Natural killer cell (primary cell): Measurements from ENCODE around the gene NGFR. TPM values are rescaled to one million over a fixed set of nuclear protein-coding genes. Genes with fewer than 3 reads are reported as not detected.

Experiments used
- ATAC-seq, 3 donors: fragments of 150-1000 bp in 2 of 3; fragments of 200-7000 bp in 1 of 3; cut with Tn5 transposase; 1 replicate in 1 of 3; 2 replicates in 2 of 3; pipeline ENCODE4 v1.10.0; 2021; ENCODE audit warnings: mild to moderate bottlenecking in 2 of 3, moderate library complexity in 2 of 3
- DNase-seq, 2 donors: peaks; one replicate each; pipeline versions ENCODE4 v3.0.0 to v3.0.0-alpha.2; 2013 to 2021; ENCODE audit warnings: mixed read lengths in 1 of 2
- H3K27ac ChIP-seq: one replicate; pipeline ENCODE4 v1.5.1; 2013; ENCODE audit warnings: mild to moderate bottlenecking, low read length
- H3K27me3 ChIP-seq: one replicate; pipeline ENCODE4 v1.6.1; 2013; ENCODE audit warnings: low read length; ENCODE audit not compliant: control insufficient read depth, insufficient read depth
- H3K36me3 ChIP-seq: one replicate; pipeline ENCODE4 v1.6.1; 2013; ENCODE audit warnings: low read length; ENCODE audit not compliant: control insufficient read depth, insufficient read depth
- H3K4me1 ChIP-seq: one replicate; pipeline ENCODE4 v1.6.1; 2013; ENCODE audit warnings: low read length; ENCODE audit not compliant: control insufficient read depth, insufficient read depth
- H3K4me3 ChIP-seq: one replicate; pipeline ENCODE4 v1.5.1; 2013; ENCODE audit warnings: low read length
- H3K9me3 ChIP-seq: one replicate; pipeline ENCODE4 v1.6.1; 2013; ENCODE audit warnings: low read length; ENCODE audit not compliant: control insufficient read depth, insufficient read depth
- H3K27ac Mint-ChIP-seq, 2 donors: one replicate each; pipeline ENCODE4 v1.8.0; 2022; ENCODE audit warnings: mild to moderate bottlenecking in 2 of 2, mixed read lengths in 2 of 2, moderate library complexity in 1 of 2
- H3K27me3 Mint-ChIP-seq, 2 donors: one replicate each; pipeline ENCODE4 v1.8.0; 2022; ENCODE audit warnings: low read depth in 2 of 2, mixed read lengths in 2 of 2
- H3K36me3 Mint-ChIP-seq: one replicate; pipeline ENCODE4 v1.8.0; 2022; ENCODE audit warnings: mixed read lengths
- H3K4me1 Mint-ChIP-seq, 2 donors: one replicate each; pipeline ENCODE4 v1.8.0; 2022; ENCODE audit warnings: mixed read lengths in 2 of 2
- H3K4me3 Mint-ChIP-seq: one replicate; pipeline ENCODE4 v1.8.0; 2022; ENCODE audit warnings: mild to moderate bottlenecking, moderate library complexity, mixed read lengths
- H3K9me3 Mint-ChIP-seq, 2 donors: one replicate each; pipeline ENCODE4 v1.8.0; 2022; ENCODE audit warnings: mixed read lengths in 2 of 2
- WGBS: methylation state at CpG from one replicate; pipeline ENCODE4 v1.1.7; 2013; ENCODE audit warnings: missing lambda C conversion rate; ENCODE audit not compliant: insufficient coverage; 5-methylcytosine and 5-hydroxymethylcytosine counted together
- intact Hi-C: fragments of 100-400 bp; cut with micrococcal nuclease; formaldehyde crosslinking; loops from one replicate; pipeline ENCODE4 v1.14.2; 2022
- total RNA-seq, 4 donors: library from RNA; stranded (reverse); fragments of 120-200 nt in 1 of 4; gene quantifications; one replicate each; pipeline versions ENCODE4 v1.2.3 to v1.2.4, GENCODE V29; 2013 to 2022
- TF ChIP-seq, protein P1 (sequence below): fragments of 200-600 bp; IDR thresholded peaks from one replicate; pipeline ENCODE4 v1.8.0; 2022; ENCODE audit warnings: antibody characterized with exemption

NGFR gene
- total RNA-seq, 3 donors from 2014 or later (not counting 1 experiment from before 2014, with no cell fraction given): 0.91 to 1.8 (median 1.2) TPM

DNA sequence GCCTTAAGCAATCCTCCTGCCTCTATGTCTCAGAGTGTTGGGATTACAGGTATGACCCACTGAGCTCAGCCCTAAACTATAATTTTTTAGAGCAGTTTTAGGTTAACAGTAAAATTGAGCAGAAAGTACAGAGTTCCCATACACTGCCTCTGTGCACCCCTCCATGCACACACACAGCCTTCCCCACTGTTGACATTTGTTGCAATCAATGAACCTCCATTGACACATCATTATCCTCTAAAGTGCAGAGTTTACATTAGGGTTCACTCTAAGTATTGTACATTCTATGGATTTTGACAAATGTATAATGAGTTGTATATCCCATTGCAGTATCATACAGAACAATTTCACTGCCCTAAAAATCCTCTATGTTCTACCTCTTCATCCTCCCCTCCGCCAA is 35.0 kb downstream of the NGFR start:
- H3K4me1 Mint-ChIP-seq: no peaks in the 10 kb centered on the region
- peaks cover 15 to 29% of the 10 kb centered on the region in 2 donors for H3K27me3 Mint-ChIP-seq
- intact Hi-C loops: no loop called here

DNA sequence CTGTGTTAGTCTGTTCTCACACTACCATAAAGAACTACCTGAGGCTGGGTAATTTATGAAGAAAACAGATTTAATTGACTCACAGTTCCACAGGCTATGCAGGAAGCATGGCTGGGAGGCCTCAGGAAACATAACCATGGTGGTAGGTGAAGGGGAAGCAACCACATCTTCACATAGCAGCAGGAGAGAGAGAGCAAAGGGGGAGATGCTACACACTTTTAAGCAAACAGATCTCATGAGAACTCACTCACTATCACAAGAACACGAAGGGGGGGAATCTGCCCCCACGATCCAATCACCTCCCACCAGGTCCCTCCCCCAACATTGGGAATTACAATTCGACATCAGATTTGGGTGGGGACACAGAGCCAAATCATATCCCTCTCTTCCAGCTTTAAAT is 48.8 kb downstream of the NGFR start:
- H3K36me3 ChIP-seq: no peaks in the 10 kb centered on the region
- Mint-ChIP-seq H3K27me3 (peaks cover 0 to 8% of the 10 kb centered on the region in 2 donors), H3K9me3 (peaks cover 0 to 3% of the 10 kb centered on the region in 2 donors), H3K27ac (no peak overlapping the region), H3K4me1 (no peaks in the 10 kb centered on the region), H3K4me3 (no peak overlapping the region), H3K36me3 (no peaks in the 10 kb centered on the region)
- H3K9me3 ChIP-seq: no peaks in the 10 kb centered on the region
- no peak overlapping the region for H3K4me3 ChIP-seq
- intact Hi-C loops: no loop called here
- ATAC-seq (no peak), DNase-seq (no peak)
- TF ChIP-seq, protein P1, sequence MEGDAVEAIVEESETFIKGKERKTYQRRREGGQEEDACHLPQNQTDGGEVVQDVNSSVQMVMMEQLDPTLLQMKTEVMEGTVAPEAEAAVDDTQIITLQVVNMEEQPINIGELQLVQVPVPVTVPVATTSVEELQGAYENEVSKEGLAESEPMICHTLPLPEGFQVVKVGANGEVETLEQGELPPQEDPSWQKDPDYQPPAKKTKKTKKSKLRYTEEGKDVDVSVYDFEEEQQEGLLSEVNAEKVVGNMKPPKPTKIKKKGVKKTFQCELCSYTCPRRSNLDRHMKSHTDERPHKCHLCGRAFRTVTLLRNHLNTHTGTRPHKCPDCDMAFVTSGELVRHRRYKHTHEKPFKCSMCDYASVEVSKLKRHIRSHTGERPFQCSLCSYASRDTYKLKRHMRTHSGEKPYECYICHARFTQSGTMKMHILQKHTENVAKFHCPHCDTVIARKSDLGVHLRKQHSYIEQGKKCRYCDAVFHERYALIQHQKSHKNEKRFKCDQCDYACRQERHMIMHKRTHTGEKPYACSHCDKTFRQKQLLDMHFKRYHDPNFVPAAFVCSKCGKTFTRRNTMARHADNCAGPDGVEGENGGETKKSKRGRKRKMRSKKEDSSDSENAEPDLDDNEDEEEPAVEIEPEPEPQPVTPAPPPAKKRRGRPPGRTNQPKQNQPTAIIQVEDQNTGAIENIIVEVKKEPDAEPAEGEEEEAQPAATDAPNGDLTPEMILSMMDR: no peak
- WGBS: 75% methylated on average over 3 of the region's 3 CpGs
- no peaks in the 10 kb centered on the region for H3K4me1 ChIP-seq
- H3K27me3 ChIP-seq: no peaks in the 10 kb centered on the region
- H3K27ac ChIP-seq: no peak overlapping the region

More for the DNA sequence above, 35.0 kb downstream of the NGFR start:
- no peak overlapping the region for H3K4me3 ChIP-seq
- H3K9me3 ChIP-seq: no peaks in the 10 kb centered on the region
- TF ChIP-seq, protein P1: no peak
- Mint-ChIP-seq H3K27ac (no peak overlapping the region), H3K9me3 (no peaks in the 10 kb centered on the region), H3K36me3 (no peaks in the 10 kb centered on the region), H3K4me3 (no peak overlapping the region)
- no peaks in the 10 kb centered on the region for H3K27me3 ChIP-seq
- H3K36me3 ChIP-seq: no peaks in the 10 kb centered on the region
- no peak for DNase-seq
- no peak for ATAC-seq
- WGBS: no CpG with 5 or more reads among the region's 1 CpG
- H3K27ac ChIP-seq: no peak overlapping the region
- H3K4me1 ChIP-seq: no peaks in the 10 kb centered on the region

DNA sequence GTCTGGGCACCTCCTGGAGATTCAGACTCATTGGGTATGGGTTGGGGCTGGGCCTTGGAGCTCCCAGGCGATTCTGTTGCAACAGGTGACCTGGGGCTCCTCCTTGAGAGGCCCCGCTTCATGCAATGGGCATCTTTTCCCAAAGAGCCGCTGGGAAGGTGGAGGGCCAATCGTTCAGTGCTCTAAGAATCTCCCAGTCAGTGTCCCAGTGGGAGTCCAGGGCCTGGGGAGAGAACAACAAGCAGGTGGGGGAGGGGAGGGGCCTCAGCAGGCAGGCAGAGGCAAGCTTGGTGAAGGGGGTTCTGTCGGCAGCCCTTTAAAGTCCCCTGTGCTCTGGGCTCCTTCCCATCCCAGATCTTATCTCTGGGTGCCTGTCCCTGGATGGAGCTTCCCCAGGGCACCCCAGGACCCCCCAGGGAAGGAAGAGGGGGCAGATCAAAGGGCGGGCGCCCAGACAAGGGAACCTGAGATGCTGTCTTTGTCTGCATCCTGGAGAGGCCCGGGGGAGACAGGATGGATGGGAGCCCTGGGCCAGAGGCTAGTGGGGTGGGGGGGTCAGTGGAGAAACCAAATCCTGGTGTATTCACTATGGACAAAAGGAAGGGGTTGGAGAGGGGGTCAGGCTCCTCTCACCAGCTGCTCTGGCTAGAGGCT is 50.0 kb downstream of the NGFR start:
- H3K9me3 Mint-ChIP-seq: peaks cover 0 to 3% of the 10 kb centered on the region in 2 donors
- no peak overlapping the region for H3K27ac Mint-ChIP-seq
- Histone ChIP-seq H3K4me1 (no peaks in the 10 kb centered on the region), H3K27ac (no peak overlapping the region), H3K4me3 (no peak overlapping the region), H3K27me3 (no peaks in the 10 kb centered on the region), H3K9me3 (no peaks in the 10 kb centered on the region), H3K36me3 (no peaks in the 10 kb centered on the region)
- intact Hi-C loops: no loop called here
- ATAC-seq (no peak), DNase-seq (no peak)
- H3K4me3 Mint-ChIP-seq: no peak overlapping the region
- TF ChIP-seq, protein P1: no peak
- H3K27me3 Mint-ChIP-seq: peaks cover 0 to 8% of the 10 kb centered on the region in 2 donors
- no peaks in the 10 kb centered on the region for H3K36me3 Mint-ChIP-seq
- WGBS: 84% methylated on average over 8 of the region's 8 CpGs
- no peaks in the 10 kb centered on the region for H3K4me1 Mint-ChIP-seq
